WI38 (cell line): ENCODE data around the gene MATR3.
A peak's percentile ranks its signal among the peaks of the same experiment; 100 is the strongest.

Source experiments
- H3K4me3 ChIP-seq: 2 replicates; pipeline ENCODE4 v1.5.1; 2011; ENCODE audit warnings: low read depth, mild to moderate bottlenecking, control low read depth, low read length
- TF ChIP-seq, protein P1 (sequence below): IDR thresholded peaks from 2 replicates; pipeline ENCODE4 v1.5.1; 2012; ENCODE audit warnings: low read depth, mild to moderate bottlenecking, control low read depth, low read length

MATR3 gene

DNA sequence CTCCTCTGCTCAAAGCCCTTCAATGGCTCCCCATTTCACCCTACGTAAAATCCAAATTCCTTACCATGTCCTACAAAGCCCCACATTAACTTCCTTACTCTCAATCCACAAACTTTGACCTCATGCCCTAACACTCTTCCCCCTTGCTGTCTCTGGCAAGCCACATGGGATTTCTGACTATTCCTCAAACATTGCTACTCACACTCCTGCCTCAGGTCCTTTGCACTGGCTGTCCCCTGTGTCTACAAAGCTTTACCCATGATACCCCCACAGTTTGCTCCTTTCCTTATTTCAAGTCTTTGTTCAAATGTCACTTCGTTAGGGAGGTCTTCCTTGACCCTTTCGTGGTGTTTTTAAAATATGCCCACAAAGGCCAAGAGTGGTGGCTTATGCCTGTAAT is 40.4 kb upstream of the MATR3 start:
- no peak overlapping the region for H3K4me3 ChIP-seq
- TF ChIP-seq, protein P1, sequence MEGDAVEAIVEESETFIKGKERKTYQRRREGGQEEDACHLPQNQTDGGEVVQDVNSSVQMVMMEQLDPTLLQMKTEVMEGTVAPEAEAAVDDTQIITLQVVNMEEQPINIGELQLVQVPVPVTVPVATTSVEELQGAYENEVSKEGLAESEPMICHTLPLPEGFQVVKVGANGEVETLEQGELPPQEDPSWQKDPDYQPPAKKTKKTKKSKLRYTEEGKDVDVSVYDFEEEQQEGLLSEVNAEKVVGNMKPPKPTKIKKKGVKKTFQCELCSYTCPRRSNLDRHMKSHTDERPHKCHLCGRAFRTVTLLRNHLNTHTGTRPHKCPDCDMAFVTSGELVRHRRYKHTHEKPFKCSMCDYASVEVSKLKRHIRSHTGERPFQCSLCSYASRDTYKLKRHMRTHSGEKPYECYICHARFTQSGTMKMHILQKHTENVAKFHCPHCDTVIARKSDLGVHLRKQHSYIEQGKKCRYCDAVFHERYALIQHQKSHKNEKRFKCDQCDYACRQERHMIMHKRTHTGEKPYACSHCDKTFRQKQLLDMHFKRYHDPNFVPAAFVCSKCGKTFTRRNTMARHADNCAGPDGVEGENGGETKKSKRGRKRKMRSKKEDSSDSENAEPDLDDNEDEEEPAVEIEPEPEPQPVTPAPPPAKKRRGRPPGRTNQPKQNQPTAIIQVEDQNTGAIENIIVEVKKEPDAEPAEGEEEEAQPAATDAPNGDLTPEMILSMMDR: no peak

- no peak overlapping the region for H3K4me3 ChIP-seq
- TF ChIP-seq, protein P1: no peak
Observed at GRCh38 chr5:139256820-139257219, 36.7 kb upstream of the MATR3 start.

DNA sequence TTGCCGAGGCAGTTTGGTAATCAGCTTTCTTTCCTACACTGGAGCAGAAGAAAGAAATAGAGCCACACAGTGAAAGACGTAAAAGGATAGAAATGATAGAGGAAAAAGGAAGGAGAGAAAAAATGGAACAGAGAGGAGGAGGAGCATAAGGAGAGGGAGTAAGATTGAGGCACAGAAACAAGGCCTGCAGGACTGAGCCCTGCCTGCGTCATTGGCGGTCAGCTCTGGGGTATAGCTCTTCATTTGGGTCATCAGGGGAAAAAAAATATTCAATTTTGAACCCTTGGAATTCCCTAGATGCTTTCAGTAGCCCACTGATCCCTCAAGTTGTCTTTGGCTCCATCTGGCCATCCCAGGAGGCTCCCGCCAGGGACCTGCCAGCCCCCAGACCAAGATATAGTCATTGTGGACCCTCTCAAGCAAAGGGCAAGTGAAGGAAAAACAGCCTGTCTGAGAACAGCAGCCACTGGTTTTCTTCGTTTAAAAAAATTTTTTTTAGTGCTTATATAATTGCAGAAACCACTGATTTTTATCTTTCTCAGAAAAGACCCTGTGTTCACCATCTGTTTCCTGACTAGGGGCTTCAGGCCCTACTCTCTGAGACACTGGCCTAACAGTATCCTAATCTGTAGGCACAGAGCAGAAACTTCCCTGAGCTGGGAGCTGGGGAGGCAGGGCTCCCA is 31.3 kb upstream of the MATR3 start:
- TF ChIP-seq, protein P1: no peak
- H3K4me3 ChIP-seq: no peak overlapping the region

- H3K4me3 ChIP-seq: no peak overlapping the region
- TF ChIP-seq, protein P1: peak; percentile 95
Observed at GRCh38 chr5:139262742-139263445, 30.6 kb upstream of the MATR3 start.

- TF ChIP-seq, protein P1: no peak
- H3K4me3 ChIP-seq: no peak overlapping the region
Observed at GRCh38 chr5:139263536-139263935, 30.0 kb upstream of the MATR3 start.

DNA sequence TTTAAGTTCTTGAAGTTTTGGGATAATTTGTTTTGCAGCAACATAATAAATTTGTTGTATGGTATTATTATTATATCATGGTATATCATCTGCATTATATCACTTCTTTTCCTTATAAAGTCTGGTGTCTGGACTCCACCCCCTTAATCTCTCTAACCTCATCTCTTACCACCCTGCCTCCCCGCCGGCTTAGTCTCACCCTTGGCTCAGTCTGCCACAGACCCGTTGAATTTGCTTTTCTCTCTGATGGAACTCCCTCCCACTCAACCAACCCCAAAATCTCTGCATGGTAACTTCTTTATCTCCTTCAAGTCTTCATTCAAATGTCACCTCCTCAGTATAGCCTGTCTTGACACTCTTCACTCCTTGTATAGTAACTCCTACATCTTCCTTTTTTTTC is 29.6 kb upstream of the MATR3 start:
- TF ChIP-seq, protein P1: no peak
- H3K4me3 ChIP-seq: no peak overlapping the region

DNA sequence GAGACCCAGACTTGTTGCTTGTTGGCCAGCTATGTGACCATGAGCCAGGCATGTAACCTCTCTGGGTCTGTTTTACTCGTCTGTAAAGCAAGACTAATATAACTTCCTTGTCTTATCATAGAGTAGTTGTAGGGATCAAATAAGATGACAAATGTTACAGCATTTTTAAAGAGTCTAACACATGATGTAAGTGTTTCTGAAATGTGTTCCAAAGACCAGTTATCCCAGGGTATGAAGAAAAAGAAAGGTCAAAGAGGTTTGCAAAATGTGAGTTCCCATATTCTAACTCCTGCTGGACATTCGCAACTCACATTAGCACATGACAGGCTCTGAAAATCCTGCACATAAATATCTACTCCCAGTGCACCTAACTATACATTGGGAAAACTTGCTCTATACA is 28.5 kb upstream of the MATR3 start:
- TF ChIP-seq, protein P1: no peak

More for the DNA sequence above, 28.5 kb upstream of the MATR3 start:
- H3K4me3 ChIP-seq: no peak overlapping the region
